Measurements from ENCODE around the gene SH3RF2.
"Not testable (repeated sequence)": the region's sequence is repeated elsewhere in the genome, so short reads cannot be mapped to it uniquely, and the experiment has no call there.

The SH3RF2 gene

GRCh38 chr5:146081556-146081955 is 145.2 kb downstream of the SH3RF2 start:
- Histone ChIP-seq H3K9me3 (ENCODE audit: control insufficient read depth, insufficient read depth, low read length) (no peaks in the 10 kb centered on the region), H3K9ac (ENCODE audit: low read depth, low read length) (no peak overlapping the region), H3K36me3 (ENCODE audit: control insufficient read depth, insufficient read depth, low read length) (no peaks in the 10 kb centered on the region), H3K27ac (ENCODE audit: low read depth, low read length) (no peak overlapping the region), H3K27me3 (ENCODE audit: control insufficient read depth, insufficient read depth, low read length) (no peaks in the 10 kb centered on the region), H3K4me3 (ENCODE audit: low read depth, low read length) (no peak overlapping the region), H3K4me1 (ENCODE audit: control insufficient read depth, insufficient read depth, low read length) (peaks cover 31% of the 10 kb centered on the region)

- peaks cover 23% of the 10 kb centered on the region for H3K4me1 ChIP-seq (ENCODE audit: control insufficient read depth, insufficient read depth, low read length)
- H3K27ac ChIP-seq (ENCODE audit: low read depth, low read length), result no peak overlapping the region
- no peak overlapping the region for H3K9ac ChIP-seq (ENCODE audit: low read depth, low read length)
These were observed 146.4 kb downstream of the SH3RF2 start for GRCh38 chr5:146082798-146083197.

GRCh38 chr5:146084376-146084775 is 148.0 kb downstream of the SH3RF2 start:
- Histone ChIP-seq H3K4me3 (ENCODE audit: low read depth, low read length) (no peak overlapping the region), H3K9ac (ENCODE audit: low read depth, low read length) (no peak overlapping the region), H3K27ac (ENCODE audit: low read depth, low read length) (no peak overlapping the region), H3K4me1 (ENCODE audit: control insufficient read depth, insufficient read depth, low read length) (peaks cover 7% of the 10 kb centered on the region), H3K36me3 (ENCODE audit: control insufficient read depth, insufficient read depth, low read length) (no peaks in the 10 kb centered on the region), H3K9me3 (ENCODE audit: control insufficient read depth, insufficient read depth, low read length) (no peaks in the 10 kb centered on the region), H3K27me3 (ENCODE audit: control insufficient read depth, insufficient read depth, low read length) (no peaks in the 10 kb centered on the region)

More at GRCh38 chr5:146082798-146083197, 146.4 kb downstream of the SH3RF2 start:
- H3K36me3 ChIP-seq (ENCODE audit: control insufficient read depth, insufficient read depth, low read length), result no peaks in the 10 kb centered on the region
- no peaks in the 10 kb centered on the region for H3K9me3 ChIP-seq (ENCODE audit: control insufficient read depth, insufficient read depth, low read length)
- no peaks in the 10 kb centered on the region for H3K27me3 ChIP-seq (ENCODE audit: control insufficient read depth, insufficient read depth, low read length)
- H3K4me3 ChIP-seq (ENCODE audit: low read depth, low read length), result no peak overlapping the region

GRCh38 chr5:146088098-146088497 is 151.7 kb downstream of the SH3RF2 start:
- Histone ChIP-seq H3K9ac (ENCODE audit: low read depth, low read length) (no peak overlapping the region), H3K36me3 (ENCODE audit: control insufficient read depth, insufficient read depth, low read length) (no peaks in the 10 kb centered on the region), H3K9me3 (ENCODE audit: control insufficient read depth, insufficient read depth, low read length) (no peaks in the 10 kb centered on the region), H3K27ac (ENCODE audit: low read depth, low read length) (no peak overlapping the region), H3K27me3 (ENCODE audit: control insufficient read depth, insufficient read depth, low read length) (no peaks in the 10 kb centered on the region), H3K4me1 (ENCODE audit: control insufficient read depth, insufficient read depth, low read length) (no peaks in the 10 kb centered on the region), H3K4me3 (ENCODE audit: low read depth, low read length) (no peak overlapping the region)

- Histone ChIP-seq H3K36me3 (ENCODE audit: control insufficient read depth, insufficient read depth, low read length) (no peaks in the 10 kb centered on the region), H3K9me3 (ENCODE audit: control insufficient read depth, insufficient read depth, low read length) (no peaks in the 10 kb centered on the region), H3K4me3 (ENCODE audit: low read depth, low read length) (no peak overlapping the region), H3K27ac (ENCODE audit: low read depth, low read length) (no peak overlapping the region), H3K9ac (ENCODE audit: low read depth, low read length) (no peak overlapping the region), H3K4me1 (ENCODE audit: control insufficient read depth, insufficient read depth, low read length) (no peaks in the 10 kb centered on the region), H3K27me3 (ENCODE audit: control insufficient read depth, insufficient read depth, low read length) (no peaks in the 10 kb centered on the region)
These were observed 152.9 kb downstream of the SH3RF2 start for GRCh38 chr5:146089287-146089686.

- Histone ChIP-seq H3K9me3 (ENCODE audit: control insufficient read depth, insufficient read depth, low read length) (no peaks in the 10 kb centered on the region), H3K27ac (ENCODE audit: low read depth, low read length) (no peak overlapping the region), H3K4me3 (ENCODE audit: low read depth, low read length) (no peak overlapping the region), H3K4me1 (ENCODE audit: control insufficient read depth, insufficient read depth, low read length) (no peaks in the 10 kb centered on the region), H3K36me3 (ENCODE audit: control insufficient read depth, insufficient read depth, low read length) (no peaks in the 10 kb centered on the region), H3K27me3 (ENCODE audit: control insufficient read depth, insufficient read depth, low read length) (no peaks in the 10 kb centered on the region), H3K9ac (ENCODE audit: low read depth, low read length) (no peak overlapping the region)
These were observed 155.5 kb downstream of the SH3RF2 start for GRCh38 chr5:146091881-146092280.

- peaks cover 15% of the 10 kb centered on the region for H3K4me1 ChIP-seq (ENCODE audit: control insufficient read depth, insufficient read depth, low read length)
- H3K9ac ChIP-seq (ENCODE audit: low read depth, low read length), result no peak overlapping the region
- no peak overlapping the region for H3K27ac ChIP-seq (ENCODE audit: low read depth, low read length)
- no peak overlapping the region for H3K4me3 ChIP-seq (ENCODE audit: low read depth, low read length)
- H3K9me3 ChIP-seq (ENCODE audit: control insufficient read depth, insufficient read depth, low read length), result no peaks in the 10 kb centered on the region
- no peaks in the 10 kb centered on the region for H3K36me3 ChIP-seq (ENCODE audit: control insufficient read depth, insufficient read depth, low read length)
- H3K27me3 ChIP-seq (ENCODE audit: control insufficient read depth, insufficient read depth, low read length), result no peaks in the 10 kb centered on the region
These were observed 161.7 kb downstream of the SH3RF2 start for GRCh38 chr5:146098047-146098446.

- peaks cover 15% of the 10 kb centered on the region for H3K4me1 ChIP-seq (ENCODE audit: control insufficient read depth, insufficient read depth, low read length)
- H3K27me3 ChIP-seq (ENCODE audit: control insufficient read depth, insufficient read depth, low read length), result no peaks in the 10 kb centered on the region
- peaks cover 11% of the 10 kb centered on the region; the same call in 1 of the 2 replicates for H3K36me3 ChIP-seq (ENCODE audit: control insufficient read depth, insufficient read depth, low read length)
- no peaks in the 10 kb centered on the region for H3K9me3 ChIP-seq (ENCODE audit: control insufficient read depth, insufficient read depth, low read length)
- H3K4me3 ChIP-seq (ENCODE audit: low read depth, low read length), result no peak overlapping the region
- H3K9ac ChIP-seq (ENCODE audit: low read depth, low read length), result no peak overlapping the region
- H3K27ac ChIP-seq (ENCODE audit: low read depth, low read length), result no peak overlapping the region
These were observed 165.3 kb downstream of the SH3RF2 start for GRCh38 chr5:146101646-146102045.

- Histone ChIP-seq H3K4me1 (ENCODE audit: control insufficient read depth, insufficient read depth, low read length) (peaks cover 15% of the 10 kb centered on the region), H3K27ac (ENCODE audit: low read depth, low read length) (no peak overlapping the region), H3K27me3 (ENCODE audit: control insufficient read depth, insufficient read depth, low read length) (no peaks in the 10 kb centered on the region), H3K9me3 (ENCODE audit: control insufficient read depth, insufficient read depth, low read length) (no peaks in the 10 kb centered on the region), H3K36me3 (ENCODE audit: control insufficient read depth, insufficient read depth, low read length) (peaks cover 11% of the 10 kb centered on the region; the same call in 1 of the 2 replicates), H3K9ac (ENCODE audit: low read depth, low read length) (no peak overlapping the region), H3K4me3 (ENCODE audit: low read depth, low read length) (no peak overlapping the region)
These were observed 167.2 kb downstream of the SH3RF2 start for GRCh38 chr5:146103594-146103993.

- no peak within 1 kb of the TSS for H3K9ac ChIP-seq (ENCODE audit: low read depth, low read length)
- H3K27me3 ChIP-seq (ENCODE audit: control insufficient read depth, insufficient read depth, low read length), result no peaks in the 10 kb centered on the region
- H3K9me3 ChIP-seq (ENCODE audit: control insufficient read depth, insufficient read depth, low read length), result no peaks in the 10 kb centered on the region
- peaks cover 15% of the 10 kb centered on the region for H3K4me1 ChIP-seq (ENCODE audit: control insufficient read depth, insufficient read depth, low read length)
- no peak within 1 kb of the TSS for H3K4me3 ChIP-seq (ENCODE audit: low read depth, low read length)
- H3K36me3 ChIP-seq (ENCODE audit: control insufficient read depth, insufficient read depth, low read length), result peaks cover 11% of the 10 kb centered on the region; the same call in 1 of the 2 replicates
- H3K27ac ChIP-seq (ENCODE audit: low read depth, low read length), result no peak within 1 kb of the TSS
These were observed 169.1 kb downstream of the SH3RF2 start, which contains the start of gene PLAC8L1 for GRCh38 chr5:146105477-146105876. PLAC8L1 (minus strand) TSS chr5:146105577; CDS start chr5:146104311, 1,266 bp downstream.

GRCh38 chr5:146107901-146108300 is 171.5 kb downstream of the SH3RF2 start:
- Histone ChIP-seq H3K4me3 (ENCODE audit: low read depth, low read length) (no peak overlapping the region), H3K9me3 (ENCODE audit: control insufficient read depth, insufficient read depth, low read length) (no peaks in the 10 kb centered on the region), H3K9ac (ENCODE audit: low read depth, low read length) (no peak overlapping the region), H3K27ac (ENCODE audit: low read depth, low read length) (no peak overlapping the region), H3K4me1 (ENCODE audit: control insufficient read depth, insufficient read depth, low read length) (no peaks in the 10 kb centered on the region), H3K27me3 (ENCODE audit: control insufficient read depth, insufficient read depth, low read length) (no peaks in the 10 kb centered on the region), H3K36me3 (ENCODE audit: control insufficient read depth, insufficient read depth, low read length) (peaks cover 29% of the 10 kb centered on the region)

GRCh38 chr5:146108870-146109269 is 172.5 kb downstream of the SH3RF2 start:
- H3K9me3 ChIP-seq (ENCODE audit: control insufficient read depth, insufficient read depth, low read length); H3K27me3 ChIP-seq (ENCODE audit: control insufficient read depth, insufficient read depth, low read length); H3K4me1 ChIP-seq (ENCODE audit: control insufficient read depth, insufficient read depth, low read length); H3K27ac ChIP-seq (ENCODE audit: low read depth, low read length); H3K9ac ChIP-seq (ENCODE audit: low read depth, low read length); H3K4me3 ChIP-seq (ENCODE audit: low read depth, low read length): not testable (repeated sequence)
- H3K36me3 ChIP-seq (ENCODE audit: control insufficient read depth, insufficient read depth, low read length), result peaks cover 39% of the 10 kb centered on the region

Measured in HUES48 (cell line).